ENCODE results near the gene TRIM37. TPM values are rescaled to one million over a fixed set of nuclear protein-coding genes. Genes with fewer than 3 reads are reported as not detected.

Gene TRIM37
- total and polyA plus RNA-seq, 2 donors (not counting 1 experiment from before 2014, with no cell fraction given): 5.1 to 28.3 TPM

- Histone ChIP-seq H3K4me2 (replicated peaks; ENCODE audit: low read depth, low read length, poor library complexity, severe bottlenecking) (no peak overlapping the region), H3K36me3 (replicated peaks in 1 of 2; ENCODE audit: control extremely low read depth in 1 of 2, control insufficient read depth in 1 of 2, extremely low read depth in 1 of 2, insufficient read depth in 2 of 2, low read length in 1 of 2) (peaks cover 10 to 49% of the 10 kb centered on the region in 2 experiments), H2AFZ (ENCODE audit: insufficient read depth, low read depth, low read length, poor library complexity, severe bottlenecking) (no peak overlapping the region), H3K4me1 (ENCODE audit: control insufficient read depth in 2 of 2, insufficient read depth in 2 of 2, low read length in 2 of 2) (no peaks in the 10 kb centered on the region), H4K20me1 (ENCODE audit: control insufficient read depth, insufficient read depth, low read length, poor library complexity, severe bottlenecking) (no peaks in the 10 kb centered on the region), H3K27me3 (replicated peaks in 1 of 4; ENCODE audit: control extremely low read depth in 1 of 4, control insufficient read depth in 3 of 4, insufficient read depth in 4 of 4, low read length in 3 of 4) (no peaks in the 10 kb centered on the region), H3K4me3 (ENCODE audit: control extremely low read depth in 1 of 5, extremely low read depth in 1 of 5, insufficient read depth in 1 of 5, low read depth in 2 of 5, low read length in 4 of 5) (no peak overlapping the region), H3K27ac (ENCODE audit: low read length in 2 of 2) (no peak overlapping the region), H3K9ac (ENCODE audit: low read length) (no peak overlapping the region), H3K9me3 (ENCODE audit: control extremely low read depth in 1 of 3, control insufficient read depth in 2 of 3, insufficient read depth in 1 of 3, low read length in 2 of 3) (no peaks in the 10 kb centered on the region), H3K79me2 (ENCODE audit: control insufficient read depth, insufficient read depth, low read length) (no peaks in the 10 kb centered on the region)
- Mint-ChIP-seq H3K9me3 (ENCODE audit: insufficient read depth) (no peaks in the 10 kb centered on the region), H3K27ac (no peak overlapping the region), H3K4me1 (no peaks in the 10 kb centered on the region), H3K4me3 (no peak overlapping the region), H3K27me3 (no peaks in the 10 kb centered on the region)
- intact Hi-C loops (cut with micrococcal nuclease): no loop called here
- TF ChIP-seq CTCF (IDR thresholded peaks at IDR 0.05) (no peak), EZH2 (IDR thresholded peaks at IDR 0.05; ENCODE audit: borderline replicate concordance, insufficient read depth, low read depth, low read length, poor library complexity, severe bottlenecking) (no peak)
- ATAC-seq (ENCODE audit: low read depth) (no peak), DNase-seq (no peak)
- ChIA-PET CTCF (no interaction called here), POLR2A (no interaction called here)
- 87% methylated on average over 5 of the region's 5 CpGs for WGBS (ENCODE audit: insufficient coverage)
Observed at GRCh38 chr17:59038734-59039133, 67.9 kb downstream of the TRIM37 start.

GRCh38 chr17:59037960-59038359, 68.7 kb downstream of the TRIM37 start:
- Histone ChIP-seq H3K79me2 (ENCODE audit: control insufficient read depth, insufficient read depth, low read length) (no peaks in the 10 kb centered on the region), H3K4me1 (ENCODE audit: control insufficient read depth in 2 of 2, insufficient read depth in 2 of 2, low read length in 2 of 2) (no peaks in the 10 kb centered on the region), H3K9me3 (ENCODE audit: control extremely low read depth in 1 of 3, control insufficient read depth in 2 of 3, insufficient read depth in 1 of 3, low read length in 2 of 3) (no peaks in the 10 kb centered on the region), H3K4me3 (ENCODE audit: control extremely low read depth in 1 of 5, extremely low read depth in 1 of 5, insufficient read depth in 1 of 5, low read depth in 2 of 5, low read length in 4 of 5) (no peak overlapping the region), H4K20me1 (ENCODE audit: control insufficient read depth, insufficient read depth, low read length, poor library complexity, severe bottlenecking) (no peaks in the 10 kb centered on the region), H2AFZ (ENCODE audit: insufficient read depth, low read depth, low read length, poor library complexity, severe bottlenecking) (no peak overlapping the region), H3K27ac (ENCODE audit: low read length in 2 of 2) (no peak overlapping the region), H3K36me3 (replicated peaks in 1 of 2; ENCODE audit: control extremely low read depth in 1 of 2, control insufficient read depth in 1 of 2, extremely low read depth in 1 of 2, insufficient read depth in 2 of 2, low read length in 1 of 2) (peaks cover 5 to 42% of the 10 kb centered on the region in 2 experiments), H3K27me3 (replicated peaks in 1 of 4; ENCODE audit: control extremely low read depth in 1 of 4, control insufficient read depth in 3 of 4, insufficient read depth in 4 of 4, low read length in 3 of 4) (no peaks in the 10 kb centered on the region), H3K4me2 (replicated peaks; ENCODE audit: low read depth, low read length, poor library complexity, severe bottlenecking) (no peak overlapping the region), H3K9ac (ENCODE audit: low read length) (no peak overlapping the region)
- intact Hi-C loops (cut with micrococcal nuclease): no loop called here
- CTCF ChIA-PET: no interaction called here
- Mint-ChIP-seq H3K9me3 (ENCODE audit: insufficient read depth) (no peaks in the 10 kb centered on the region), H3K27me3 (no peaks in the 10 kb centered on the region), H3K4me1 (no peaks in the 10 kb centered on the region), H3K4me3 (no peak overlapping the region), H3K27ac (no peak overlapping the region)
- no peak for ATAC-seq (ENCODE audit: low read depth)
- TF ChIP-seq CTCF (IDR thresholded peaks at IDR 0.05) (no peak), EZH2 (IDR thresholded peaks at IDR 0.05; ENCODE audit: borderline replicate concordance, insufficient read depth, low read depth, low read length, poor library complexity, severe bottlenecking) (no peak)
- no peak for DNase-seq
- POLR2A ChIA-PET: no interaction called here

Data from B cell (primary cell).